GM18858 (cell line): ENCODE data around the gene PEMT.
A peak's percentile ranks its signal among the peaks of the same experiment; 100 is the strongest.
"Not testable (repeated sequence)": the region's sequence is repeated elsewhere in the genome, so short reads cannot be mapped to it uniquely, and the experiment has no call there.

Source experiments
- ATAC-seq: cut with Tn5 transposase; IDR thresholded peaks from one replicate; pipeline ENCODE4 v1.9.1; 2021; ENCODE audit not compliant: unreplicated experiment

PEMT gene, protein sequence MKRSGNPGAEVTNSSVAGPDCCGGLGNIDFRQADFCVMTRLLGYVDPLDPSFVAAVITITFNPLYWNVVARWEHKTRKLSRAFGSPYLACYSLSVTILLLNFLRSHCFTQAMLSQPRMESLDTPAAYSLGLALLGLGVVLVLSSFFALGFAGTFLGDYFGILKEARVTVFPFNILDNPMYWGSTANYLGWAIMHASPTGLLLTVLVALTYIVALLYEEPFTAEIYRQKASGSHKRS

DNA sequence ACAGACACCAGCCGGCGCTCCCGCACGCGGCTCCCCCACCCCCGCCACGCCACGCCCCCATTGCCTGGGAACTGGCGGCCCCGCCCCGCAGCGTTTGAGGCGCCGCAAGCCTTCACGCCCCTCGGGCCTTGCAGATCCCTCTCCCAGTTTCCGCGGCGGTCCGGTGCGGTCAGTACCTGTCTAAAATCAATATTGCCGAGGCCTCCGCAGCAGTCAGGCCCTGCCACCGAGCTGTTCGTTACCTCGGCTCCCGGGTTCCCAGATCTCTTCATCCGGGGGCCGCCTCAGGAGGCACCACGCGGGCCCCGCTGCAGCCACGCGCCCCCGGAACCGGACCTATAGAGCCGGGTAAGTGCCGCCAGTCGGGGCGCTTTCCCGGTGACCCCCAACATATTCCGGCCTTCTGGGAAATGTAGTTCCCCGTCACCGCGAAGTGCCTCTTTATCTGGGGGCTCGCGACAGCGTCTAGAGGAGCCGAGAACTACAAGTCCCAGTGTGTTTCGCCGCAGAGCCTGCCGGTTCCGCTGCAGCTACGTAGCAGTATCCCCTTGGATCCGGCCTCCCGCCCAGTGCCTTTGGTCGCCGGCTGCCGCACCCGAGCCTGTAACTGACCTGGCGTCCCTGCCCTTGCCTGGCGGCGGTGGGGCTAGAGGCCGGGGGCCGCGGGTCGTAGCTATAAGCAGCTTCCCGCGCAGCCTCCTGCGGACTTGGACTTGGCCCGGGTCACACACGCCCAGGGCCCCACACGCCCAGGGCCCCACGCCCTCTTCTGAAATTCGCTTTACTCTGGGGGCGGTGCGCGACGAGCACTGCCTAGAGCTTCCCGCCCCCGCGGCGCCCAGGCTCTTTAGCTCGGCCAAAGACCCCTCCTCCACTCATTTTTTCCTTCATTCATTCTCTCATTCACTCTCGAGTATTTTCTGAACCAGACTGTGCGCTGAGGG, at the start of gene PEMT:
PEMT (minus strand) TSS at position 354 of the 944 bp plus-strand sequence; CDS start at position 272, 82 bp downstream.
- peak; percentile 96 for ATAC-seq

DNA sequence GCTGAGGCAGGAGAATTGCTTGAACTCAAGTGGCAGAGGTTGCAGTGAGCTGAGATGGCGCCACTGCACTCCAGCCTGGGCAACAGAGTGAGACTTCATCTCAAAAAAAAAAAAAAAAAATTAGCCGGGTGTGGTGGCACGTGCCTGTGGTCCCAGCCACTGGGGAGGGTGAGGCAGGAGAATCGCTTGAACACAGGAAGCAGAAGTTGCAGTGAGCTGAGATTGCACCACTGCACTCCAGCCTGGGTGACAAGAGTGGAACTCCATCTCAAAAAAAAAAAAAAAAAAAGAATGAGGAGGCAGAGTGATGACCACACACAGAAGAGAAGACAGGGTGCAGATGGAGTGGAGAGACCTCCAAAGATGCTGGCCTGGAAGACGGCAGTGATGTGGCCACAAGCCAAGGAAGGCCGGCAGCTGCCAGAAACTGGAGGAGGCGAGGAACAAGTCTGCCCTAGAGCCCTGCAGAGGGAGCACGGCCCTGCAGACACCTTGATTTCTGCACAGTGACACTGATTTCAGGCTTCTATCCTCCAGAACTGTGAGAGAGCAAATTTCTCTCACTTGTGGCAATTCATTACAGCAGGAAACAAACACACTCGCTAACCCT, 48.3 kb upstream of the PEMT start:
- ATAC-seq, result not testable (repeated sequence)

DNA sequence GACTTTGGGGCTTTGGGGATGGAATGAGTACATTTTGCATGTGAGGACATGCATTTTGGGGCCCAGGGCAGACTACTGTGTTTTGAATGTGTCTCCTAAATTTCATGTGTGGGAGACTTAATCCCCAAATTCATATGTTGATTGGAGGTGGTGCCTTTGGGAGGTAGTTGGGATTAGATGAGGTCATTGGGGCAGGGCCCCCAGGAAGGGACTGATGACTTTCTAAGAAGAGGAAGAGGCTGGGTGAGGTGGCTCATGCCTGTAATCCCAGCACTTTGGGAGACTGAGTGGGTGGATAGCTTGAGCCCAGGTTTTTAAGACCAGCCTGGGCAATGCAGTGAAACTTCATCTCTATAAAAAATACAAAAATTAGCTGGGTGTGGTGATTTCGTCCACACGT, 47.0 kb upstream of the PEMT start:
- ATAC-seq, result no peak

DNA sequence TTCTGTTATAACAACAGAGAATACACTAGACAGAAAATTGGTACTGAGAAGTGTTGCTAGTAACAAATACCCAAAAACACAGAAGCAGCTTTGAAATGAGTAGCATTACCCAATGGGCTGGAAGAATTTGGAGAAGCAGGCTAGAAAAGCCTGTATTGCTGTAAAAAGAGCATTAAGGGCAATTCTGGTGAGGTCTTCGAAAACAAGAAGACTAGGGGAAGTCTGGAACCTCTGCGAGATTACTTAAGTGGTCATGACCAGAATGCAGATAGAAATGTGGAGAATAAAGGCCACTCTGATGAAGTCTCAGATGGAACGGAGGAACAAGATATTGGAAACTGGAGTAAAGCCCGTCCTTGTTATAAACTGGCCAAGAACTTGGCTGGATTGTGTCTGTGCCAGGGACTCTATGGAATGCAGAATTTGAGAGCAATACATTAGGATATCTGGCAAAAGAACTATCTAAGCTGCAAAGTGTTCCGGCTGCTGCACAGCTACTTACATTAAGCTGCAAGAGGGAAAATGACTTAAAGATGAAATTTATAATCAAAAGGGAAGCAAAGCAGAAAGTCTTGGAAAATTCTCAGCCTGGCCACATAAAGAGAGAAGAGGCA, 44.9 kb upstream of the PEMT start:
- no peak for ATAC-seq

DNA sequence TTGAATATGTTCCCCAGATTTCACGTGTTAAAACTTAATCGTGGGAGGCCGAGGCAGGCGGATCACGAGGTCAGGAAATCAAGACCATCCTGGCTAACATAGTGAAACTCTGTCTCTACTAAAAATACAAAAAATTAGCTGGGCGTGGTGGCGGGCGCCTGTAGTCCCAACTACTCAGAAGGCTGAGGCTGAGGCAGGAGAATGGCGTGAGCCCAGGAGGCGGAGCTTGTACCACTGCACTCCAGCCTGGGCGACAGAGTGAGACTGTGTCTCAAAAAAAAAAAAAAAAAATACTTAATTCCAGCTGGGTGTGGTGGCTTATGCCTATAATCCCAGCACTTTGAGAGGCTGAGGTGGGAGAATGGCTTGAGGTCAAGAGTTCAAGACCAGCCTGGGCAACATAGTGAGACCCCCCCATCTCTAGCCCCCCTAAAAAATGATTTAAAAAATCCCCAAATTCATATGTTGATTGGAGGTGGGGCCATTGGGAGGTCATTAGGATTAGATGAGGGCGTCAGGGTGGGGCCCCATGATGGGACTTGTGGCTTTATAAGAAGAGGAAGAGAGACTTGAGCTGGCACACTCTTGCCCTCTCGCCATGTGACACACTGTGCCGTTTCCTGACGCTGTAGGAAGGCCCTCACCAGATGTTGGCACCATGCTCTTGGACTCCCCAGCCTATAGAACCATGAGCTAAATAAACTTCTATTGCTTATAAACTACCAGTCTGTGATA, 44.2 kb upstream of the PEMT start:
- not testable (repeated sequence) for ATAC-seq

DNA sequence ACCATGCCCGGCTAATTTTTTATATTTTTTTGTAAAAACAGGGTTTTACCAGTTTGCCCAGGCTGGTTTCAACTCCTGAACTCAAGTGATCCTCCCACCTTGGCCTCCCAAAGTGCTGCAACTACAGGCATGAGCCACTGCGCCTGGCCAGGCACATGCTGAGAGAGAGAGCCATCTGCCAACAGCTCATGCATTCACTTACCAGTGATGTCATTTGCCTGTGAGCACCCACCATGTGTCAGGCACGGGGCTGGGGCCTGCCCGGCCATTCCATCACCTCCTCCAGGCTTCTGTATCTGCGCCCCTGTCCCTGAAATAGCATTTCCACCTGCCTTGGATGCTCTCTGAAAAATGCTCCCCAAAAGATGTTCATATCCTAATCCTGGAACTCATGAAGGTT, 43.6 kb upstream of the PEMT start:
- ATAC-seq, result no peak

DNA sequence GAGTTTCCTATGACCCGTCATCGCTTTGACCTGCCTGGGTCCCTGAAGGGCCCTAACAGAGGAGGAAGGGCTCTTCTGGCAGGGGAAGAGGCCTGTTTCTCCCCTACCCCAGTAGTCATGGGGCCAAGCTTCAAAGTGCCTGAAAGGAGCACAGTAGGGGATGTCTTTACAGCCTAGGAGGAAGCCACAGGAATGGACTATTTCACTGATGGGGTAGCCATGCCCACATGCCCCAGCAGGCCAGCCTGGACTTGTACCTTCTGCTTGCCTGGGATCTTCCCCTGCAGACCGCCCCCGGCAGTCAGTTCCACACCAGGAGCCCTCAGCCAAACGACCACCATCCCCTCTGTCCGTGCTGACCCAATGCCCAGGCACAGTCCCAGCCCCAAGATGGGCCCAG, 41.8 kb upstream of the PEMT start:
- ATAC-seq, result no peak

DNA sequence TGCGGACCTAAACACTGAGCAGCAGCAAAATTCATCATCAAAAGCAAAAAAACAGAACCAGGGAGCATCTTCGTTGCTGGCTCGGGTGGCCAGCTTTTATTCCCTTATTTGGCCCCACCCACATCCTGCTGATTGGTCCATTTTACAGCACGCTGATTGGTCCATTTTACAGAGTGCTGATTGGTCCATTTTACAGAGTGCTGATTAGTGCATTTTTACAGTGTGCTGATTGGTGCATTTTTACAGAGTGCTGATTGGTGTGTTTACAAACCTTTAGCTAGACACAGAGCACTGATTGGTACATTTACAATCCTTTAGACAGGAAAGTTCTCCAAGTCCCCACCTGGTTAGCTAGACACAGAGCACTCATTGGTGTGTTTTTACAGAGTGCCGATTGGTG, 41.2 kb upstream of the PEMT start:
- not testable (repeated sequence) for ATAC-seq

DNA sequence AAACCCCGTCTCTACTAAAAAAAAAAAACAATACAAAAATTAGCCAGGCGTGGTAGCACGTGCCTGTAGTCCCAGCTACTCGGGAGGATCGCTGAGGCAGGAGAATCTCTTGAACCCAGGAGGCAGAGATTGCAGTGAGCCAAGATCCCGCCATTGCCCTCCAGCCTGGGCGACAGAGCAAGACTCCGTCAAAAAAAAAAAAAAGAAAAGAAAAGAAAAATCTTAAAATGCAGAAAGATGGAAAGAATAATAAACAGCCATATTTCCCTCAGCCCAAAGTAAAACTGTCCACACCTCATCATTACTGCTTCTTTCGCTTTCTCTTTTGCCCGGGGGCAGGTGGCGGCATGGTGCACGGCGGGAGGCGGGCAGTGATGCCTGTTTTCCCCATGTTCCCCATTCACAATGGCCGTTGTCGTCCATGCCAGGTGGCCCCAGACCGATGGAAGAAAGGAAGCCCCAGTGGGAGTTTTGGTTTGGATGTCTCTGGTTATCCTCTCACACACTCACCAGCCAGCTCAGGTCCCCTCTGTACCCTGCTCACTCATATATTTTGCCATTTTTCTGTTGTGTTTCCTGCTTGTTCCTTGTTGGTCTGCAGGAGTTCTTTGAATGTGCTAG, 37.0 kb upstream of the PEMT start:
- ATAC-seq, result no peak

DNA sequence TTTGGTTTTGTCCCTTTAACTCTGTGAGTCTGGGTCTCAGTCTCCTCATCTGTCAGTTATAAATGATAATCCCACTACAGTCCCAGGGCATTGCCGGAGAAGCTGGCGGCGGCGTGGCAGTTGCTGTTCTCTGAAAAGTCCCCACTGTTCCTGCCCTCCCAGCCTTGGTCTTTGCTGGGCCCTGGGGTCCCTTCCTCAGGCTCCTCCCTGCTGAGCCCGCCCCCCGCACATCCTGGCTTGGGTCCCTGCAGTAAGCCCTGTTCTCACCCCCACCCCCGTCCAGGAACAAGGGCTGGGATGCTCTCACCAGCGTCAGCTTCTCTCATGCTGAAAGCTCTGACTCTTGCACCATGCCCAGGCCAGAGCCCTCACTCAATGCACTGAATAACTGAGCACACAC, 35.3 kb upstream of the PEMT start:
- no peak for ATAC-seq

DNA sequence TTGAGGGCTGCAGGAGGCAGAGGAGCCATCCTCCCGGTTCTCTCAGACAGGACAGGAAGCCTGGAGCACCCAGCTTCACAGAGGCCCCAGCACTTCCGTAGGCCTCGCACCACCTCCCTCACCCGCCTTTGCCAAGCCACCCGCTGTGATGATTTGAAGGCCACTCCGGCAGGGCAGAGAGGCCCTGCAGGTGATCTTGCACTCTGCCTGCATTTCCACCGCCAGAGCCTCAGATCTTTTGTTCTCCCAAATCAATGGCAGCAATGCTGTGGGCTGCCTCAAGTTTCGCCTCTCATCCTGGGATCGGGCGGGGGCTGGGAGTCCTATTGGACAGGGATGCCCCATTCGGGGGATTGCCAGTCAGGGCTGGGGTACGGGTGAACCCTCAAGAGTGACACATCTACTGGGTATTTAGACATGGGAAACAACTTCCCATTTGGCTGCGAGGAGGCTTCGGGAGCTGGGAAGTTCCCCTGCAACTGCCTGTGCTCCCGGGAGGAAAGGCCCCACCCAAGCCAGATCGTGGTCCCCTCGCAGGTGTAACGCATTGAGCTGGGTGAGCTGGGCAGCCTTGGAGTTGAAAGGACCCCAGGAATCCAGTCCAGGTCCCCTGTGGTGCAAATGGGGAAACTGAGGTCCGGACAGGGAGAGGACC, 34.8 kb upstream of the PEMT start:
- no peak for ATAC-seq

DNA sequence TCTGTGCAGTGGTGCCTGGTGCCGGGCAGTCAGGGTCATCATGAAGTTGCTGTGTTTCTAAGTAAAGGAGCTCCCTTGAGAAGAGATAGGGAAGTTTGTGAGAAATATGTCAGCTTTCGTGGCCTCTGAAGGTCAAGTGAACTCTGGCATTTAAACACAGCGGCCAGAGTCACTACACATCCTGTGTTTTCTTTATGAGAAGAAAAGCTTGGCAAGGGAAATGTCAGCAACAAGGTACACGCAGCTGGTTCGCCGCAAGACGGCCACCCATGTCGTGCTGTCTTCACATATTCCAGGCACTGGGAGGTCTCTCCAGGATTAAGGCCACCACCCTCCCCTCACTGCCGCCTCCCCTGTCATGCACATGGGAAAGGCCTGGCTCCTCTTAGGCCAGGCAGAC, 33.2 kb upstream of the PEMT start:
- ATAC-seq, result no peak

DNA sequence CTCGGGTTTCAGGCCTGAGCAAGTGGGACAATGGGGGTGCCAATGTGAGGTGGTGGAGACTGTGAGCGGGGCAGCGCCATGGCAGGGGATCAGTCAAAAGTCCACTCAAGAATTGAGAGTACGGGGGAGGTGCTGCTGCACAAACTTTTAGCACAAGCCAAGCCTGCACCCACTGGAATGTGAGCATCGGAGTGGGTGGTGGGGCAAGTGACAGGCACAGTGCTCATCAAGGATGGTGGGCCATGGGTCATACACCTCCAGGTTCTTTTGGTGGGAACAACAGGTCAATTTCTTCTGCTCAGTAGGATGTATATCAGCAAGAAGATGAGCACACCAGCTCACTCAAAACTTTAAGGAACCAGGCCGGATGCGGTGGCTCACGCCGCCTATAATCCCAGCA, 32.4 kb upstream of the PEMT start:
- no peak for ATAC-seq

DNA sequence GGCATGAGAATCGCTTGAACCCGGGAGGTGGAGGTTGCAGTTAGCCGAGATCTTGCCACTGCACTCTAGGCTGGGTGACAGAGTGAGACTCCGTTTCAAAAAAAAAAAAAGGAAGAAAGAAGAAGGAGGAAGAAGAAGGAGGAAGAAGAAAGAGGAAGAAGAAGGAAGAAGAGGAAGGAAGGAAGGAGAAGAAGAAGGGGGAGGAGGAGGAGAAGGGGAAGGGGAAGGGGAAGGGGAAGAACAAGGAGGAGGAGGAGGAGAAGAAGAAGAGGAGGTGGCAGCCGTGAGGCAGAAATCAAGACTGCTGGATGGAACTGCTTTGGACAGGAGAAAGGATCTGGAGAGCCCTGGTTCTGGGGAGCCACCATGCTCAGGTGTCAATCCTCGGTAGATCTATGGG, 29.7 kb upstream of the PEMT start:
- ATAC-seq, result no peak

DNA sequence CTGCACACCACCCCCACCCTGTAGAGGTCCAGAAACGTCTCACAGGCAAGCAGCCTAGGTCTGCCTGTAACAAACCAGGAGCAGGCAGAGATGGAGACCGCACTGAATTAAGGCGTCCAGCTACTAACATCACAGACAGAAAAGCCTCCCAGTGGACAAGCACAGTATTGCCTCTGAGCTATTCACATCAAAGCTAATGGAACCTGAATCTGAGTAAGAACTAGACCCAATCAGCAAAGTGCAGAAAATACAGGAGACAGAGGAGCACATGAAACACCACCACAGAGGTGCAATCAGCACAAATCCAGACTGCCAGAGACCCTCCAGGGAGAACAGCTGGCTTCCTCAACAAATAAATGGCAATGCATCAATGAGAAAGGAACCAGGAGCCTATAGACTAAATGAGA, 22.2 kb upstream of the PEMT start:
- ATAC-seq, result no peak

DNA sequence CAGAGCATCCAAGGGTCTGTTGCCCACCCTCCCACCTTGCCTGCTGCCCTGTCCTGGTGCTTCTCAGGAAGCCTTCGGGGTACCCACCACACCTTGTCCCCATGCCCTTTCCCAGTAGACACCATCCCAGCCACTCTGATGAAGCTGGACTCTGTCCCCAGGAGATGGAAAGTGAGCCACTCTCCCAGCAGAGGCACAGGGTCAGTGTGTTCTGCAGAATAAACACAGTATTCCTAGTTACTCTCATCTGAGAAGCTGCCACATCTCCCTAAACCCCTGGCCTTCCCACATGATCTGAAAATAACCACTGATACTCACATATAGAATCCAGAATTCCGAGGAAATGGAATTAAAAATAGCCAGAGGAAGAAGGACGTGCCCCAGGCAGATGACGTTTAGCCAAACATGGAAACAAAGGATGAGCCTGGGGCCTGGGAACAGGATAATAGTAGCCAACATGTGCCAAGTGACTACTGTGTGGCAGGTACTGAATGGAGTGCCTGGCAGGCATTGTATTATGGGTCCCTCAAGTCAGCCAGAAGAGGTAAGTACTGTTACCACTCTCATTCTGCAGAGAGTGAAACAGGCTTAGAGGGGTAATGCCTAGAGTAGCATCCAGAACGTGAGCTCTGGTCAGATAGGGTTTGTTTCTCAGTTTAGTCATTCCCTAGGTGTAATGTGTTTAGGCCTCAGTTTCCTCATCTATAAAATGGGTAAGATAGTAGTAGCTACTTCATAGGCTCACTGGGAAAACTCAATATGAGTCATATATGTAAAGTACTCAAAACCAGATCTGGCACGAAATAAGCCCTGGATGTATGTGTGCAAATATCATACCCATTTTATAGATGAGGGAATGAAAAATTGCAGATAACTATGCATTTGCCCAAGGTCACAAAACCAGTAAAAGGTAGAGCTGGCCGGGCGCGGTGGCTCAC, 20.8 kb upstream of the PEMT start:
- ATAC-seq, result no peak

DNA sequence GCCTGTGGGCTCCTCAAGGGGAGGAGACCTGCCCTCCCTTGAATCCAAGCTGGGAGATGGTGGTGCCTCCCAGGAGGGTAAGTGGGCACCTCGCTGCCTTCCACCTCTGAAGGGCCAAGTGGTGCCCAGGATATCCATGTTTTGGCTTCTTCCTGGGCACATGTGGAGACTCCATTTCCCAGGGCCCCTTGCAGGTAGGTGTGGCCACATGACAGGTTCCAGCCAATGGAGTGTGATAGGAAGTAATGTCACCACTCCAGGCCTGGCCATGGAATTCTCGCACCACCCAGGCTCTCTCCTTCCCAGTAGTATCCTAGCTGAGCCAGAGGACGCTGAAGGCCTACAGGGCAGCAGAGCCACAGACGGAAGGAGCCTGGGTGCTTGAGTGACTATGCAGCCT, 17.6 kb upstream of the PEMT start:
- no peak for ATAC-seq

DNA sequence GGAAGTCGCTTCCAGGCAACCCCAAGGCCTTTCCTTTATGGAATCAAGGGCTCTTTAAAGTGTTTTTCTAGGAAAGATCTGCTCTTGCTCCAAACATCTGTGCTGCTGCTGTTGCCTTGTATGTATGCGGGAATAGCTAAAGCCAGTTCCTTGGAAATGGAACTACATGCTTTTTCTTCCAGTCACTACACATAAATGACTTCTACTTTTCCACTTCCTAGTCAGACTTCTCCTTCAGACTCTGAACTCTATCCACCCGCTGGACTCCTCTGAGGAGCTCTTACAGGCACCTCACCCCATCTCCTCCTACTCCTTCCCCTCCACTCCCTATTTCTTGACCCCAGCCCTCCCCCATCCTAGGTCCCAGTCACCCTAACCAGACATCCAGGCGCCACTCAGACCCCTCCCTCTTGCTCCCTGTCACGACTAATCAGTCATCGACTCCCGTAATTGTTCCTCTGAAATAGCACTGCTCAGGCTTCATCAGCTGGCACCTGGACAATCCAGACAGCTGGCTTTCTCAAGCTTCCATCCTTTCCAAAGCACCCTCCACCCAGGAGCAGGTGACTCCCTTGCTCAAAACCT, 15.0 kb upstream of the PEMT start:
- ATAC-seq, result no peak

DNA sequence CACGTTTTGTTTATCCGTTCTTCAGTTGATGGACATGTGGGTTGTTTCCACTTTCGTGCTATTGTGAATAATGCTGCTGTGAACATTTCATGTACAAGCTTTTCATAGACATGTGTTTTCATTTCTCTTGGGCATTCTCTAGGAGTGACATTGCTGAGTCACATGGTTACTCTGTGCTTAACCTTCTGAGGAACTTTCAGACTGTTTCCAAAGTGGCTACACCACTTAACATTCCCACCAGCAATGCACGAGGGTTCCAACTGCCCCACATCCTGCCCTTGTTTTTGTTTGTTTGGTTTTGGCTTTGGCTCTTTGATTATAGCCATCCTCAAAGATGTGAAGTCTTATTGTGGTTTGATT, 14.2 kb upstream of the PEMT start:
- no peak for ATAC-seq
